Right hindlimb (tissue), 1 donor: ENCODE results near the gene ZPR1.
"Not testable (repeated sequence)": the region's sequence is repeated elsewhere in the genome, so short reads cannot be mapped to it uniquely, and the experiment has no call there.

ENCODE experiments used
- DNase-seq: peaks from one replicate; pipeline ENCODE4 v3.0.0-alpha.2; 2018

Gene ZPR1

DNA sequence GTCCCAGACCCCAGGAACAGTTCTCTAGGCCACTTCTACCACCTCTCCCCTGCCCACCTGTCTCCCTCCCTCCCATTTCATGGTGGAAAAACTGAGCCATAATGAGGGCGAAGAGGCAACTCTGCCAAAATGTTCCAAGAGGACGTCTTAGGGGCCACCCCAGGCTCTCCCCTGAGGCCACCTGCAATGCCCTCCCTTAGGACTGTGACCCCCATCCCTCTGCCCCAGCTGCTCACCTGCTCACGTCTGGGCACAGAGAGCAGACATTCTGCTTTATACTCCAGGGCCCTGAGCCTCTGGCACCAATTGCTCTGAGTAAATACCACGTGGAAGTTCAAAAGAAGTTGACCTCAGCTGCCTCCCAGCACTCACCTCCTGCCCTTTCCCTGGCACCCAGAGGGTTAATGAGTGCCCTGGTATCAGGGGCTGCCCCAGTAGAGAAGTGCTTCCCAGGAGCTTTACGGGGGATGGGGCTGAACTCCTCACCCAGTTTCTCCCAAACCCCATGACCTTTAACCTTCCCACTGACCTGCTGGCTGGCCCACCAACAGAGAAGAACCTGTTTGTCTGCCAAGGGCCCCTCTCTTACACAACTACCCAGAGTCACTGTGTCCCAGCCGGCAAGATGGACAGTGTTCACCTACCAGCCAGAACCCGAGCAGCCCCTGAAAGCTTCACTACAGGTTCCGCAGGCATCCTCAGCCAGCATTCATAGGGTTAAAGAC is 4.5 kb upstream of the ZPR1 start:
- no peak for DNase-seq

DNA sequence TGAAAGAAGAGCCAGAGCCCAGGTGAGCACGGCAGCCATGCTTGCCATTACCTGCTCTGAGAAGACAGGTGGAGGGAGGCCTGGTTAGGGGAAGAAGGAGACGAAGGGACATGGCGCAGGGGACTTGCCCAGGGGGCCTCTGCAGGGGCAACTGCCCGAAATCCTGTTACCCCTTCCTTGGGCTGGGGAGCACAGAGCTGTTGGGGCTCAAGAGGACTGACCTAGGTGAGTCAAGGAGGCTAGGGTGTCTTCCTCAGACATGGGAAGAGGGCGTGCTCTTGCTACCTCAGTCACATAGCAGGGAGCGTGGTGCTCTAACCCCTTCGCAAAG is 4.0 kb upstream of the ZPR1 start, which contains the start of gene APOA5:
TSS of gene APOA5 (minus strand) at position 67 of the 331 bp plus-strand sequence. CDS start at position 48, 19 bp downstream.
- no peak for DNase-seq

DNA sequence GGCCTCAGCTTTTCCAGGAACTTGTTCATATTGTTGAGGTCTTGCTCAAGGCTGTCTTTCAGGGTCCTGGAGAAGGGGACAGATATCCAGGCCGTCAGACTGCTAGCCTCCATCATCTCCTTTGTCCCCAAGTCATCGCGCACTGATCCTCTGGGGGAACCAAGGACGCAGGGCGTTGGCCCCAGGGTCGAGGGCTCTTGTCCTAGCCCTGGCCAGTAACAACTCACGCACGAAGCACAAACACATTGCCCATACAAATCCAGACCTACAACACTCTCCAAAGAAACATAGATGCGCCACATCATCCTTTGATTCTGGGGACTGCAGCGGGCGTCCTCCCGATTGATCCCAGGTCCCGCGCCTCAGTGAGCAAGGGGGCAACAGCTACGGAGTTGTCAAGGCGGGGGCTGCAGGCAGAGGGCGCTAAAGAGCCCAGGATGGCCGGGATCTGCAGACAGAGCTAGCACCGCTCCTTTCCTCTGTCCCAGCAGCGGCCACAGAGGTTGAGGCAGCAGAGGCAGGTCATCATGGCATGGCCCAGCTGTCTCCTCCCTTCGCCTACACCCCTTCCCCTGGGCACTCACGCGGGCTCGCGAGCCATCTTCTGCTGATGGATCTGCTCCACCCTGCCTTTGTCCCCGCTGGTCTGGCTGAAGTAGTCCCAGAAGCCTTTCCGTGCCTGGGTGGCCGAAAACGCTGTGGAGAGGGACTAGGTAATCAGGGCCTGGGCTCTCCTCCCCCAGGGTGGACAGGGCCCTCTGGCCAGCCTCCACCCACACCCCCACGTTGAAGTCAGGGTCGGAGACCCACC is 3.4 kb upstream of the ZPR1 start:
- peak; percentile 79 for DNase-seq

DNA sequence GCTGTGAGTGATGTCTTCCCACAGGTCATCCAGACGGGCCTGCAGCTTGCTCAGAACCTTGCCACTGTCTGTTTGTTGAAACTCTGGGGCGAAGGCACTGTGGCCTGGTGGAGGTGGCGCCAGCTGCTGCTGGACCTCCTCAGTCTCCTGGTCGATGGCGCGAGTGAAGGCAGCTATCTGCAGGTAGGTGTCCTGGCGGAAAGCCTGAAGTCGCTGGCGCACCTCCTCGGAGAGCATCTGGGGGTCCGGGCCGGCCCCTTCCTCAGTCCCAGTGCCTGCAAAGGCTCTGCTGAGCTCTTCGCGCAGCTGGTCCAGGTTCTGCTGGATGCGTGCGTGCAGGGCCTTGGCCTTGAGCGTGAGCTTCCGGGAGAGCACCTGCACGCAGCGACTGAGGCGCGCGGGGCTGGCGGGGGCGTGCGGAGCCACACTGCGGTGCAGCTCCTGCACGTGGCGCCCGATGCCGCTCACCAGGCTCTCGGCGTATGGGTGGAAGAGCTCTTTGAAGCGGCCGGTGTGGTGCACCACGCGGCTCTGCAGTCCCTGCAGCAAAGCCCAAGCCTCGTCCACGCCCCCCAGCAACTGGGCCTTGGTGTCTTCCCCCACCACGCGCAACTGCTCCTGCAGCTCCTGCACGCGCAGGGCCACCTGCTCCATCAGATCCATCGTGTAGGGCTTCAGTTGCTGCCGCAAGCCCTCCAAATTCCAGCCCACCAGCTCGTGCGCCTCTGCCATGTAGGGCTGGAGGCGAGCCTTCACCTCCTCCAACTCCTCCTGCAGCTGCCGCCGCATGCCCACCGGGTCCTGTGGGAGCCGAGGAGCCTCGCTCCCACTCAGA is 2.6 kb upstream of the ZPR1 start:
- no peak for DNase-seq

- DNase-seq, result no peak
Observed at GRCh38 chr11:116788975-116789374, 1.2 kb upstream of the ZPR1 start.

- no peak for DNase-seq
Observed at GRCh38 chr11:116788534-116788933, 711 bp upstream of the ZPR1 start.

DNA sequence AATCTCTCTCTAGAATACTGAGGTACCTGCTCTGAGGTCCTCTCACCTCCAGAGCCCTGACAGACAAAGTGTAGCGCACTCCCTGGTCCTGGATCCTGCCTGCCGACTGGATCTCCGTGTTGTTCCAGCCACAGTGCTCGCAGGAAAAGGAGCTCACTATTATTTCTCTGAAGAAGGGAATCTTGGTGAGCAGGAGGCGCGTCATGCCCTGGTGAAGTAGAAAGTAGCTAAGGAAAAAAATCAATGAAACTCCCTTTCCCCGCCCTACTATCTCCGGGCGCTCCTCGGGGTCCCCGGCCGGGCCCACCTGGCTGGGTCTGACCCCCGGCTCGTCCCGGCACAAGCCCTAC is 412 bp downstream of the ZPR1 start:
- no peak for DNase-seq

DNA sequence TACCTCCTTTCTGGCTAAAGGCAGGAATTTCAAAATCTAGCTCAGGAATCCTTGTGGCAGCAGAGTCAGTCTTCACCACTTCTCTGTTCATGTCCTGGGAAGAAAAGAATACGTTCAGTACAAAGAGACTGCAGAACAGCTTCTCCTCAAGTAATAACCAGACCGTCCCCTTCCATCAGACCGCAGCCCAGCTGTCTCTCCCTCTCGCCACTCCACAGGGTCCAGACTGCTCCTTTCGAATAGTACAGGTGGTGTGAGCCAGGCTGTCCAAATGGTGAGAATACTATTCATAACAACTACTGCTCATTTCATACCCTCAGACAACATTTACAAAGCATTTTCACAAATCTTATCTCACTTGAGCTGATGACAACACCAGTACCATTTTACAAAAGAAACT is 857 bp downstream of the ZPR1 start:
- DNase-seq, result no peak

DNA sequence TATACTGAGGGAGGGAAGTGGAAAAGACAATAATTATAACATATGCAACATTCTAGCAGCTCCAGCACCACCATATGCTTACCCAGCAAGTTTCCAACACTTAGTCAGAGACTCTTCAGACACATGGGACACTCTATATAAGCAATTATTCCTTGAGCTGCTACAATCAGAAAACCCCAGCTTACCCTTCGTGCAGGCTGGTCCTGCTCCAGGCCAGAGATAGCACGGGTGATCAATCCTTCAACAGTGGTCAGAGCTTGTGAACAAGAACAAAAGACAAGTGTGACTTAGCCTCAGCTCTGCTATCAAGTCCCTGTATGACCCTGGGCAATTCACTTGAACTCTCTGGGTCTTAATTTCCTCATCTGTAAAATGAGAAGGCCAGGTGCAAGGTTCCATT is 1.5 kb downstream of the ZPR1 start:
- DNase-seq, result no peak

GRCh38 chr11:116782728-116783127 is 5.1 kb downstream of the ZPR1 start:
- DNase-seq, result no peak

DNA sequence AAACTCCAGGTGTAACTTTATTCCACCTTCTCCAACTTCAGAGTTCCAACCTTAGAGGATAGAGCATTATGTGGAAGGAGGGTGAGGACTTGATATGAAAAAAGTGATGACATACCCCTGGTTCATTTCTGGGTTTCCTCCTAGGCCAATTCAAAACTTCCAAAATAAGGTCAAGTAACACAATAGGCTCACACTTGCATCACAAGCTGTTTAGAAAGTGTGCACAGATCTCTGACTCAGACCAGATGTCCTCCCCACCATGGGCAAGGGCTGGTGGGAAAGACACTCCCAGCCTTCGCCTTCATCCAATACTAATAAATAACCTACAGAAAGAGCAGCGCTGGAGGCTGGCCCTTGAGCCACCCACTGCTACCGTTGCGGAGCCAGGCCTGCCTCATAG is 9.3 kb downstream of the ZPR1 start:
- DNase-seq, result no peak

DNA sequence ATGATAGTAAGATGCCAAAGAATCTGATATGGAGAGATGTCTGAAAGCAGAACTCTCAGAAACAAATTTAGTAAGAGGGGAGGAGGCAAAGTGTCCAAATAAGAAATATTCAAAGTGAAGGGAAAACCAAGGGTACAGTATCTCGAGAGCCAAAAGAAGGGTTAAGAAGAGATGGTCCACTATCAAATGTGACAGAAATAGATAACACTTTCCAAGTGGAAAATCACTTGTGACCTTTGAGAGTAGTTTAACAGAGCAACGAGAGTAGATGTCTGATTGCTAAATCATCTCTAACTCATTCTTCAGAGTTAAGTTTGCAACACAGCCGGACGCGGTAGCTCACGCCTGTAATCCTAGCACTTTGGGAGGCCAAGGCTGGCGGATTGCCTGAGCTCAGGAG is 10.8 kb downstream of the ZPR1 start:
- no peak for DNase-seq

DNA sequence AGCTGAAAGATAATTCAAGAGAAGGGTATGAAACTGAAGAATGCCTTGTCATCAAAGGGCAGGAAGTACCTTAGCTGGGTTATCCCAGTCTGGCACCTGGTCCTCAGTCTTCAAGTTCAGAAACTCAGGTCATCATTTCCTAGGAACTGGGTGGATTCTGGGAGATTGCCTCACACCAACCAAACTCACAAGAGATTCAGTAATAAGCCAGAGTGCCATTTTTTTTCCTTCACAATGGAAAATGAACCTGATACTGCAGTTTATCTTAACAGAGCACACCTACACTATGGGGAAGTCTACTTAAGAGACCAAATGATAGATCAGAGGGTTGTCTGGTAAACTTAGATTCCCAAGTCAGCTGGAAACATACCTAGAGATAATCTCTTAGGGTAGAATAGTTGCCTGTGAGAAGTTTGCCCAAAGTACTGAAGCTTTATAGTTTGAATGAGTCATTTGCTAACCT is 11.3 kb downstream of the ZPR1 start:
- DNase-seq, result no peak

DNA sequence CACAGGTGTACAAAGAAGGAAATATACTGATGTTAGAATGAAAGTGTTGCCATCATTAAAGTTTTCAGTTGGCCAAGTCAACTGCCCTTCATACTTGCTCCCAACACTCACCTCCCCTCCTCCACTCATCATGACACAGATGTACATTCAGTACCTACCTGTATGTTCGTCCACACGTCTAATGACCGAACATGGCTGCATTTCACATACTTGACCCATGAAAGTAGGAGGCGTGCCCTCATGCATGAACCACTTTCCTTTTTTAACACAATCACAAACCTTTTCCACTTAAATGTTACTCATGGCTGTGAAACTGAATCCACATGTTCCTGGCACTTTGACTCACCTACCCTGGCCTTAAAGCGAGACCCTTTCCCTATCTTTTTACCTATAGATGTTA is 11.8 kb downstream of the ZPR1 start:
- DNase-seq, result no peak

DNA sequence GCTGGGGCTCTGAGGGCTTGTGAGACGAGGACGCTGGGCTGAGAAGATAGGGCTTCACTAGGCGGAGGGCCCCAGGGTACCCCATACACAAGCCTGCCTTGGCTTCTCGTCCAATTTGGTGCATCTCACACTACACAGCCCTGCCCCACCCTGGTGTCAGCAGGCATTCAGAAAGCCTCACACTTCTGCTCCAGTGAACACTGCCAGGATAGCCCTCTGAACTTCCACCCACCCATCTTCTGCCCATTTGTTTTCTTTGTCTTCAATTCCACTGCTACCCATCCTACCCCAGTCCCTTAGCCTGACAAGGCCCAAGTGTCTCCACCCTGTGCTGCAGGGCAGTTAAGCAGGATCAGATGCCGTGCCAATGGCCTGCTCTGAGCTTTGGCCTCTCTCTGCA is 13.2 kb downstream of the ZPR1 start:
- DNase-seq, result no peak

- DNase-seq, result no peak
Observed at GRCh38 chr11:116773203-116774097, 14.4 kb downstream of the ZPR1 start.

GRCh38 chr11:116772443-116773202 is 15.2 kb downstream of the ZPR1 start, which contains the start of gene BUD13:
TSS of gene BUD13 (minus strand) at chr11:116772987. CDS start at chr11:116772964, 23 bp downstream.
- peak; percentile 93 for DNase-seq

DNA sequence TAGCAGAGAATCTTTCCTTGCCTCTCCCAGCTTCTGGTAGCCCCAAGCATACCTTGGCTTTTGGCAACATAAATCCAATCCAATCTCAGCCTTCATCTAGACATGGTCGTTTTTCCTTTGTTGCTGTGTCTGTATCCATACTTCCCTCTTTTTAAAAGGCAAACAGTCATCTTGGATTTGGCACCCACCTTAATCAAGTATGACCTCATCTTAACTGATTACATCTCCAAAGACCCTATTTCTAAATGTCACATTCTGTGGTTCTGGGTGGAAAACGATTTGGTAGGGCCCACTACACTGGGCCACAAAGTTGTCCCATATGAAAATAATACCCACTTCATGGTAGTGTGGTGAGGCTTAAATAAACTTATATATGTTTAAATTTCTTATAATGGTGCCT is 15.9 kb downstream of the ZPR1 start:
- DNase-seq, result no peak

GRCh38 chr11:116762132-116762531 is 25.7 kb downstream of the ZPR1 start:
- DNase-seq, result no peak

DNA sequence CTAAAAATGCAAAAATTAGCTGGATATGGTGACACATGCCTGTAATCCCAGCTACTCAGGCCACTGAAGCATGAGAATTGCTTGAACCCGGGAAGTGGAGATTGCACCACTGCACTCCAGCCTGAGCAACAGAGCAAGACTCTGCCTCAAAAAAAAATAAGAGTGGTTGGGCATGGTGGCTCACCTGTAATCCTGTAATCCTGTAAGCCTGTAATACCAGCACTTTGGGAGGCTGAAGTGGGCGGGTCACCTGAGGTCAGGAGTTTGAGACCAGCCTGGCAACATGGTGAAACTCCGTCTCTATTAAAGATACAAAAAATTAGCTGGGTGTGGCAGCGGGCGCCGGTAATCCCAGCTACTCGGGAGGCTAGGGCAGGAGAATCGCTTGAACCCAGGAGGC is 31.8 kb downstream of the ZPR1 start:
- not testable (repeated sequence) for DNase-seq

DNA sequence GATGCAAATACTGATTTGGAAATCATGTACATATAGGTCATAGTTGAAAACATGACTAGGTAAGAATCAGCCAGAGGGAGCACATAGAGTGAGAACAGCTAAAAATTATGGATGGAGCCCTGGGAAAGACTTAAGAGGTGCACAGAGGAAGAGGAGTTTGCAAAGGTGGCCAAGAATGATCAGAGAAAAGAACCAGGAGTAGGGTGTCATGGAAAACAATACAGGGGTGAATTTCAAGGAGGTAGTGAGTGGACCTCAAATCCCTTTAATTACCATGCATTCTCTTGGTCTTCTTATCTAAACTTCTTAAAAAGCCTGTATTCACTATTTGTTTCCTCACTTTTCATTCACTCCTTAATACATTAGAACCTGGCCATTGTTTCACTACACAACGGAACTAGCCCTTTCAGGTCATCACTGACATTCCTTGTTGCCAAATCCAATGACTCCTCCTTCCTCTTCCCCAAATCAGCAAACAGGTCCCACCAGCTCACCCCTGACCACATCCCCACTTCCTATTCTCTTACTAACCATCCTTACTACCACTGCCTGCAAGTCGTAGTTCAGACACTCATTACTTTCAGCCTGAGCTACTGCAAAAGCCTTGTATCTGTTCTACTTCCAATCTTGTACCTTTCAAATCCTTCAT is 37.6 kb downstream of the ZPR1 start:
- DNase-seq, result no peak
